Cortex of kidney (tissue), 1 donor: Measurements from ENCODE around the gene E4F1.
A peak's percentile ranks its signal among the peaks of the same experiment; 100 is the strongest.
"Not testable (repeated sequence)": the region's sequence is repeated elsewhere in the genome, so short reads cannot be mapped to it uniquely, and the experiment has no call there.

Source experiments
- DNase-seq: peaks from one replicate; lab custom pipeline; 2025; lab: John Stamatoyannopoulos, UW

The E4F1 gene

DNA sequence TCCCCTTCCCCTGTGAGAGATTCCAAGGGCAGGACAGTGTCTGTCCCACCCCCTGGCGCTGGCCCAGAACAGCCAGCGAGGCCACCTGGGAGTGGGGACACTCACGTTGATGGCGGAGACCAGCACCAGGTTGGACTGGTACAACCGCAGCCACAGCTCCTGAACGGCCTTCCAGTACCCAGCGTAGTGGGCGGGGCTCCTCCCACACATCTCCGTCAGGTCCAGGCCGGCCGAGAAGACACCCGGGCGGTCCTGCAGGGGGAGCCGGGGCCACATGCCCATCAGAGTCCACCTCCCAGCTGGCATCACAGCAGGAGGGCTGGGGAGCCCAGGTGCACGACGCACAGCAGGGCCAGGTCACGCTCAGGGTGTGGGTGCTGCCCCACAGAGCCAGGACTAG lies 20.9 kb downstream of the E4F1 start:
- no peak for DNase-seq

DNA sequence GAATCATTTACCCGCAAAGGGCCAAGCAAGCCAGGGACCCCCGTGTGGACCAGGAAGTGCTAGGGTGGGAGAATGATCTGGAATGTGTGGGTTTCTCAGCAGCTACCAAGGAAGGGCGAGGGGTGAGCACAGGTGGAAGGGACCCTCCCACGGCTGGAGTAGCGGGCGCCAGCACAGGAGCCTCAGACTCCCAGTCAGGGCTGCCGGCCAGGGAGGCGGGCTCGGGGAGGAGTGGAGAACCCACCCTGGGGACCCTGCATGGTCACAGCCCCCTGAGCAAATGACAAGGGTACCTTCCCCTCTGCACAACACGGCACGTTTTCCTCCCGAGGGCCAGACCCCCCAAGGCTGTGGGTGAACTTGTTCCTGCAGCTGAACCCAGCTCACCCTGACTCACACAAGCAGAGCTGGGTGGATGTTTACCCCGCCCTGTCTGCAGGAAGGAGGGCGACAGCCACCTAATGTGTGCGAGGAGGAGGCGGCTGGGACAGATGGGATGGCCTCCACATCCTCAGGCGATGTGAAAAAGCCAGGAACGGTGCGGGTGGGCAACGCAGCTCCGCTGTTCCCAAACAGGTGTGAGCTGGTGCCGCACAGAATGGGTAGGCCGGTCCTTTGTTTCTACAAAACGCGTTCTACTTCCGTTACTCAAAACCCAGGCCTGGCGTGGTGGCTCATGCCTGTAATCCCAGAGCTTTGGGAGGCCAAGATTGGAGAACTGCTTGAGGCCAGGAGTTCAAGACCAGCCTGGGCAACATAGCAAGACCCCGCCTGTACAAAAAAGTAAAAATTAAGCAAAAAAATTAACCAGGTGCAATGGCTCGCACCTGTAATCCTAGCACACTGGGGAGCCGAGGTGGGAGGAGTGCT lies 21.8 kb downstream of the E4F1 start:
- no peak for DNase-seq

DNA sequence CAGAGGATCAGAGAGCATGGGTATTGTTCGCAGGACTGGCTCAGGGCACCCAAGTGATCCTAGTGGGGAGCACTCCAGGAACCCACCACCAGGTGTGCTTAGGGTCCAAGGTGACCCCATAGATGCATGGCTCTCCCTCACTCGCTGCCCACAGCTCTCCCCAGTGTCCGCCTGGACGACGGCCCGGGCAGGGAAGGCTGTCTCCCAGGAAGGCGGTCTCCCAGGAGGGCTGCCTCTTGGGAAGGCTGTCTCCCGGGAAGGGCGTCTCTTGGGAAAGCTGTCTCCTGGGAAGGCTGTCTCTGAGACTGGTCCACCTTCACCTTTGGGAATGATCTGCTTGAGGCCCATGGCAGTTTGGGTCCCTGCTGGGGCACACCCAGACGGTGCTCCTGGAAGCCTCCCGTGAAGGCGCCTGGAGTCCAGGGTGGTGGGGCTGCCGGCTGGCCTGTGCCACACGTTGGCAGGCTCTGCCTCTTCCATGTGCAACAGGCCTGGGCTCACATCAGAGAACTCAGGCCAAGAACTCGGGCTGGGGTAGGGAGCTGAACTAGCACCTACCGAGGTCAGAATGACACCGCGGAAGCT lies 23.0 kb downstream of the E4F1 start:
- no peak for DNase-seq

DNA sequence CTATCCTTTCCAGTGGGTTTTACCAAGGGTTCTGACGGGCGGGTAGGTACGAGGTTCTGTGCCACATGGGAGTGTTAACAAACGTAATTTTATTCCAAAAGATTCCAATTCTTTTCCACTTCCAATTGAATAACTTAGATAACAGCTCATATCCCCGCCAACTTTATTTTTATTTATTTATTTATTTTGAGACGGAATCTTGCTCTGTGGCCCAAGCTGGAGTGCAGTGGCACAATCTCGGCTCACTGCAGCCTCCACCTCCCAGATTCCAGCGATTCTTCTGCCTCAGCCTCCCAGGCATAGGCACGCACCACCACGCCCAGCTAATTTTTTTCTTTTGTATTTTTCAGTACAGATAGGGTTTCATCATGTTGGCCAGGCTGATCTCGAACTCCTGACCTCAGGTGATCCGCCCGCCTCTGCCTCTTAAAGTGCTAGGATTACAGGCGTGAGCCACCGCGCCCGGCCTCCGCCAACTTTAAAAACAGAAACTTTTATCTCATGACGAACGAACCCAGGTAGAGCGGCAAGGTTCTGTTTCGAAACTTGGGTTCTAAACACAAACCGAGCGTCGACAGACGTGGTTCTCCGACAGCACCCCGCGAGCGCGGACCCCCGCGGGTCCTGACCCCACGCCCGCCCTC lies 27.4 kb downstream of the E4F1 start:
- no peak for DNase-seq

DNA sequence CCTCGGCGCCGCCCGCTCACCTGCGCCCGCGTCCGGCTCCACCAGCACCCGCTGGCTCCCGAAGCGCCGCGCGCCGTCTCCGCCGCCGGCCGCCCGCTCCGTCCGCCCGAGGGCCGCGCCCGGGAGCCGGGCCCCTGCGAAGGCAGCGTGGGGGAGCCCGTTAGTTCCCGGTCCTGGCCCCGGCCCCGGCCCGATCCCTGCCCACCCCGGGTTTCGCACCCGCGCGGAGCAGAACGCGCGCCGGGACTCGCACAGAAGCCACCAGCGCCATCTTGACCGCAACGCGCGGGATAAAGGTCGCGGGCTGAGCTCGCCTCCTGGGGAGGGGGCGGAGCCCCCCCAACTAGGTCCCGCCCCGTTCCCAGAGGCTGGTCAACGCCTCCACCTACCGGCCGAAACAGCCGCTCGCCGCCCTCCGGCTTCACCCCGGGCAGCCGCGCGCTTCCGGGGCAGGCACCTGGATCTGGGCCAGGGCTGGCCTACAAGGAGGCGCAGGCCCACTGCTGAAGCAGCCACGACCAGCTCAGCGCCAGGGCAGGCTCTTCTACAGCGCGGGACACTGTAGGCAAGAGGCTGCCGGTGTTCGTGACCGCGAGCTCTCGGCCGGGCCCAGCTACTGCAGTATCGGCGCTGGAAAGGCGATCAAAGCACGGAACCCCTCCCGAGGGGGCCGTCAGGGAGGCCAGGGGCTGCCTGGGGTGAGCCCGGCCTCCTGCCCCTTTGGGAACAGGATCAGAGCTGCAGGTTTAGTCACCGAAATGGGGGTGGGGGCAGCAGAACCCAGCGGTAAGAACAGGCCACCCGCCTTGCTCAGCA lies 28.1 kb downstream of the E4F1 start, which contains the start of gene ECI1:
TSS of gene ECI1 (minus strand) at position 292 of the 816 bp plus-strand sequence. CDS start at position 271, 21 bp downstream.
- peak; percentile 67 for DNase-seq

DNA sequence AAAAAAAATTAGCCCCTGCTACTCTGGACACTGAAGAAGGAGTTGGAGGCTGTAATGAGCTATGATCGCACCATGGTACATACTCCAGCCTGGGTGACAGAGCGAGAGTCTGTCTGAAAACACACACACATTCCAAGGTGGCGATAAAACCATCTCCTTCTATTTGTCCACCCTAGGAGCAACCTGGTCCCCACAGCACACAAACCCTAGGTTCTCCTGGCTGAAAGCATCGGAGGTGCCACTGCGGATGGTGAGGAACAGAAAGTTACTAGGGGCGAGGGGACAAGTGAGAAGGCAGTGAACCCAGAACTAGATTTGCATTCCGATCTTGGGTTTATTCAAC lies 29.4 kb downstream of the E4F1 start:
- no peak for DNase-seq

DNA sequence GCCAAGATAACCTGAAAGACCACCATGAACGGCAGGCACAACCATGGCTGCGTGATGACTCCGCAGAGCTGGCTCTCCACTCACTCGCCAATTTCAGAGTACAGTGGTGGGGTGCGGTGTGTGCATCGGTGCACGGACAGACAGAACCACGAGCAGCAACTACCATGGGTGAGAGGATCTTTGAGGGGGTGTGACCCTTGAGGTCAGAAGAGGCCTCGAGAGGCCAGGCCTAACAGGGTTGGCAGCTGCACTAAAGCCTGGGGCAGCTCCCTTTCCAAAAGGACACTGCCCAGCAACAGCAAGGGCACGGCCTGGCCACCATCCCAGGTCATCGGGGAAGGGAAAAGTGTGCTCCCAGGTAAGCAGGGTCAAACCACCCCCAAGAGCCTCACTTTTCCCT lies 29.9 kb downstream of the E4F1 start:
- no peak for DNase-seq

DNA sequence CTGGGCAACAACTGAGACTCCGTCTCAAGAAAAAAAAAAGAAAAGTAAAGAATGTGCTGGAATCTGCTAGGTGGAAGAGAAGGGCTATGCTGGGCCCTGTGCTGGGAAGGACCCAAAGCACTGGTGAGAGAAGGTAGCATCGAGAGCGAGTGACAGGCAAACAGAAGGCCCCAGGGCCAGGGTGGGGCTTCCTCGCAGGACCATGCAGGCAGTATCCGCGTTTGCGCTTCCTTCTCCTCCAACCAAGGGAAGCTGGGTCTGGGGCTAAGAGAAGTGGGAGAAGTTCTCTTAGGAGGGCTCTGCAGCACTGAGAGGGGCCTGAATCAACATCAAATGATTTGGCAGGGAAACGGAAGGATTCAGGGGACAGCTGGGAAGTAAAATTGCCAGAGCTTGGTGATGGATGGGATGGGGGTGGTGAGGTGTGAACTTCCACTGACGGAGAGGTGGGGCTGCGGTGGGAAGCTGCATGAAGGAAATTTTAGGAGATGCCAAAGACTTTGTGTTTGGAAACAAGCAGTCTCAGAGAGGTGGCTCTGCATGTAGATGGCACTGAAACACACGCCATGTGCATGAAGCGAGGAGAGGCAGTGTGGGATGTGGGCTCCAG lies 33.2 kb downstream of the E4F1 start:
- DNase-seq: no peak

DNA sequence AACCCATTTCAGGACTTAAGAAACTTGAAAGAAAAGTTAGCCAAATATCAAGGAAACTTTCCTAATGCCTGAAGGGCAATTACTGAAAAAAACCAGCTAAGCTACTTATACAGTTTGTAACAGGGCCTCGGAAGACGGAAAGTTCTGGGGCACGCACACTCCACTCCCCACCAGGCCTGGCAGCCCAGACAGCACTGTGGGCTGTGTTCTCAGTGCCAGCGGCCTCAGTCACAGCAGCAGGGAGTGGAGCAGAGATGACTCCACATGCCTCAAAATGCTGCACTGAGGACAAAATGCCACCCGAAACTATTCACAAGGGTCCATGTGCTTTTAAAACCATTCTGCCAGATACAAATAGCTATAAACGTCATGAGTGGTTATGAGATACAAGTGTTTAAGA lies 34.3 kb downstream of the E4F1 start:
- no peak for DNase-seq

DNA sequence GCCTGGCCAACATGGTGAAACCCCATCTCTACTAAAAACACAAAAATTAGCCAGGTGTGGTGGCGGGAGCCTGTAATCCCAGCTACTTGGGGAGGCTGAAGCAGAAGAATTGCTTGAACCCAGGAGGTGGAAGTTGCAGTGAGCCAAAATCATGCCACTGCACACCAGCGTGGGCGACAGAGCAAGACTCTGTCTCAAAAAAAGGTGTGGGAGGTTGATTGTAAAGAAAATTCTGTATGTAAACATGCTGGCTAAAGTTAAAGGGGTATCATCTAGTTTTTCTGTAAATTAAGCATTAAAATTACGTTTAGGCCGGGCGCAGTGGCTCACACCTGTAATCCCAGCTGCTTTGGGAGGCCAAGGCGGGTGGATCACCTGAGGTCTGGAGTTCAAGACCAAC lies 35.1 kb downstream of the E4F1 start:
- not testable (repeated sequence) for DNase-seq

DNA sequence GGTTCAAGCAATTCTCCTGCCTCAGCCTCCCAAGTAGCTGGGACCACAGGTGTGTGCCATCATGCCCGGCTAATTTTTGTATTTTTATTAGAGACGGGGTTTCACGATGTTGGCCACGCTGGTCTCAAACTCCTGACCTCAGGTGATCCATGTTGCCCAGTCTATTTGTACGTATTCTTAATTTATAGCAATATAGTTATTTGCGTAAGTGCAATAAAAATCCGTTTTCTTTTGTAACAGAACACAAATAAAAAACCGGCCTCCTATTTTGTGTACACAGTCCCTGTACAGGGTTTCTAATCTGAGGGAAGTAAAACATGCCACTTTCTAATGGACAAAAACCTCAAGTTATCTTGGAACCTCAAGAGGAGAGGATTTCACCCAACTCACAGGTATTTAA lies 36.9 kb downstream of the E4F1 start:
- DNase-seq: no peak

DNA sequence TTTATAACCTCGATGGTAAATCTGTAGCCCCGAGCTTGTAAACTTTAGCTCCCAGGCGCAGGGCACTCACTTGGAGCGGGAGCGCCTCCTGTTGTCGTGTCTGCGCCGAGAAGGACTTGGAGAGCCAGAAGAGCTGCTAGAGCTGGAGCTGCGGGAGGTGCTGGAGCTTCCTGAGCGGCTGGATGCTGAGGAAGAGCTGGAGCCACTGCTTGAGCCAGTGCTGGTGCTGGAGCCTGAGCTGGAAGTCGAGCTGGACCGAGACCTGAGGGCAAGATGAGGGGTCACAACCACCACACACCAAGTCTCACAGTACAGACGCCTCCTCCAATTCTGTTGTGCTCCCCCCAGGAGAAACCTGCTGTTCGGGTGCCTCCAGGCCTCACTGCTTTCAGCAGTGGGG lies 39.6 kb downstream of the E4F1 start:
- DNase-seq: not testable (repeated sequence)

DNA sequence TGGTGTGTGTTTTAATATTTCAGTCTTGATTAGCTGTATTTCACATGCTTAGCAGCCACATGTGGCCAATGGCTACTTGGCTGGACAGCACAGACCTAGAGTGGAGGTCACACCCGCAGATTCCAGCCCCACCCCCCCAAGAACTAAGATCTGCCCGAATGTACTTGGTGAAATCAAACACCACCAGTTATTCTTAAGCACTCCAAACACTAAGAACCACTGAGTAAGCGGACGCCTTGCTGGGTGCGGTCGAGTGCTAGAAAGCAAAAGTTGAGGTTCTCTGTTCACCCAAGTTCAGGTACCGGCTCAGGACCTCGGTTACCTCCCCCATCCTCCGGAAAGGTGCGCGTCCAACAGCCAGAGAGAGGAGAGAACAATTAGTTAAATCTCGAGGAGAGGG lies 43.5 kb downstream of the E4F1 start:
- not testable (repeated sequence) for DNase-seq

DNA sequence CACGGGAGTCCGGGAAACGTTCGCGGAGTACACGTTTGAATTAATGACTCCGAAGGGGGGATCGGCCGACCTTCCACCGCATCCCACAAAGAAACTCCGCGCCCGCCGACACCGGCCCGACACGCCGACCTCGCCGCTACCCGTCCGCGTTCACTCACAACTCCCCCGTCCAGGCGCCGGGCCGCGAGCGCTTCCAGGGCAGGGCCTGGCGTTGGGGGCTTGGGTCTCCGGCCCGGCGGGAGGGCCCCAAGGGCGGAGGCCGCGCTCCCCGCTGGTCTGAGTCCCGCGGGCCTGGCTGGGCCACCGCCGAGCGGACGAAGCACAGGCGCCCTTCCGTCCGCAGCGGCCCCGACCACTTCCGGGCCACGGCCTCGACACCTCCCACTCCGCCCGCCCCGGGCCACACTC lies 44.1 kb downstream of the E4F1 start:
- not testable (repeated sequence) for DNase-seq

DNA sequence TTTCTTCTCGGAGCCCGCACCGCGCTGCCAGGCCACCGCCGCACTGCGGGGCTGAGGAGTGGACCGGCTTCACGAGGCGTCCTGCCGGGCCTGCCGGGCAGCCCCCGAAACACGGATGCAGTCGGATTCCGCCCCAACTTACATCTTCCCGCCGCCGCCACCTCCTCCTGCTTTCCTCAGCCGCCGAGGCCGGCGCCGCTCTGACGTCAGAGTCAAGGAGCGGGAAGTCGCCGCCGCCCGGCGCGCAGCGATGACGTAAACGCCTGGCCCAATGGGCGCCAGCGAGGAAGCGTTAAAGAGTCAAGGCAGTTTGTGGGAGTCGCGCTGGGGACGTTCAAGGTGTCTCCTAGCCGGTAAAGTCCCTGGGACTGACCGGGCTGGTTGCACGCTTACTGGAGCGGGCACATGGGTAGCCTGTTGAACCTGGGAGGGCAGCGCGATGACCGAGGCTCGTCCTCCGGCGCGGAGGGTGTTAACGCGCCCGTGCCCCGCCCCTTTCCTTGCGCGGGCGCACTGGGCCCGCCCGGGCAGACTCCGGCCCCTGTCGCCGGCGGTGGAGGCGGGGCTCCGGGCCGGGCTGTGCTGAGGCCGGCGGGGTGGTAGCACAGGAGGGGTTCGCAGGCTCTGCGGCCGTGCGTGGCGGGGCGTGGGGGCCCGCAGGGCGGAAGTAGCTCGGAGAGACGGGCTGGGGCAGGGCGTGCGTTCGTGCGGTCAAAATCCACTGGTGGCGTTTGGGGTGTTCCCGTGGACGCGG lies 44.7 kb downstream of the E4F1 start, which contains the start of gene RNPS1:
TSS of gene RNPS1 (minus strand) at position 214 of the 754 bp plus-strand sequence. CDS start 3,483 bp downstream, outside the sequence.
- DNase-seq: no peak

DNA sequence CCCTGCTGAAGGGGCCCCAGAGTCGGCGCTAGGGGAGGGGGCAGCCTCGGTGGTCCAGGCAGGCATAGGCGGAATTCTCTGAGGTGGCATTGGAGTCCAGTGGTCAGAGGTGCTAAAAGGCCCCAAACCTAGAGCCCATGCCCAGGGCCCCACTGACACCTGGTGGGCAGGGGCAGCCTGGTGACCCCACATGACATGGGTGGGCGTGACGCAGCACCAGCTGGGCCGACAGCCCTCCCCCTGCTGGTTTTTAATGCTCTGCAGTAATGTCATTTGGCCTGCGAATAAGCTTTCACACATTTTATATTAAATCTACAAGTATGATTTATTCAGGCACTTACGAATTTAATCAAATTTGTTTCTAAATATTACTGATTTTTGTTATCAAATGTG lies 46.7 kb downstream of the E4F1 start:
- DNase-seq: no peak

DNA sequence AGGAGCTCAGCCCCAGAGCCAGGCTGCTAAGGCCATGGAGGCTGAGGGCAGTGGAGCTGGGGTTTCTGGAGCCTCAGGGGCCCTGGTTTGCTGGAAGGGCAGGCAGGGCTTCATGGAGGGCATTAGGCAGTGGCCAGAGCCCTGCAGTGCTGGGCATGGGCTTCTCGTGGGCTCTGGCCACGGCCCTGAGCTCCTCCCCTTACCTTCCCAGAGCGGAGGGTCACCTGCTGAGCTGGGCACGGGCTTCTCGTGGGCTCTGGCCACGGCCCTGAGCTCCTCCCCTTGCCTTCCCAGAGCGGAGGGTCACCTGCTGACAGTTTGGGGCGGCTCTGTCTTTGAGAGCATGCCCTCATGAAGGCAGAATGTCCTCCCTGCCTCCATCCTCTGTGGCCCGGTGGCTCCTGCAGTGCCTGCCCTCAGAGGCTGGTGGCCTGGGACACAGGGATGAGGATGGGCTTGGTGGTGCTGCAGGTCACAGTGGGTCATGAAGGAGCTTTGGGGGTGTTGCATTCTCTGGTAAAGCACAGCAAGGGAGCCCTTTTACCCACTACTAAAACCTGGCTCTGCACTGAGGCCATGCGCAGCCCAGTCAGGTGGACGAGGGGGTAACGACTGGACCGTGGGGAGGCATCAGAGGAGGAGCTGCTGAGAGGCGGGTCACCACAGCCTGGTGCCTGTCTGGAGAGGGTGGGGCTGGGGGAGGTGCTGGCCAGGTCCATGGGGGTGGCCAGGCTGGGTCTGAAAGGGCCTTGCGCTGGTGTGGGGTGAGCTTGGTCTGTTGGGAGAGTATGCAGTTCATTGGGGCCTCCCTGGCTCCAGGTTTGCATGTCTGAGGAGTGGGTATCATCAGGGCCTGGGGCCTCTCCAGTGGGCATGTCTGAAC lies 47.4 kb downstream of the E4F1 start:
- no peak for DNase-seq

DNA sequence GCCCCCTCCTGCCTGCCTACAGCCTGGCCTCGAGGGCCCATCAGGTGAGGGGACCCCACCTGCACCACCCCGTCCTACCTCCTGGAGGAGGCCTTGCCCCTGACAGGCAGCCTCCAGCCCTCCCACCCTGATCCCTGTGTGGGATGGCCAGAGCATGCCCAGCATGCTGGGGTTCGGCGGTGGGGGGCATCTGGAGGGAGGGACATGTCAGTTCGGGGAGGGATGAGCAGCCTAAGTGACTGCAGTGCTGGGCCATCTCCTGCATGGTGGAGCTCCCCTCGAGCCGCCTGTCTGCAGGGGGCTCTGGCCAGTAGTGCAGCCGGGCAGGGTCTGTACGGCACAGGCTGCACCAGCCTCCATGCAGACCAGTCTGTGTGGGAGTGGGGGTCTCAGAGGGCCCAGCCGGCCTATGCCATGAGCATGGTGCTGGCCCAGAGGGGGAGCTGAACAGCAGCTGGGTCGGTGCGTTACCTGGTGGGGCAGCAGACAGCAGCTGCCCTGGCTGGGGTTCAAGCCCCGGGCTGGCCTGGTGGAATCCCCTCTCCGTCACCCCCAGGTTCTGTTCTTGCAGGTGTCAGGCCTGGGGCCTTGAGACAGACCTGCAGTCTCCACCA lies 48.6 kb downstream of the E4F1 start:
- no peak for DNase-seq

DNA sequence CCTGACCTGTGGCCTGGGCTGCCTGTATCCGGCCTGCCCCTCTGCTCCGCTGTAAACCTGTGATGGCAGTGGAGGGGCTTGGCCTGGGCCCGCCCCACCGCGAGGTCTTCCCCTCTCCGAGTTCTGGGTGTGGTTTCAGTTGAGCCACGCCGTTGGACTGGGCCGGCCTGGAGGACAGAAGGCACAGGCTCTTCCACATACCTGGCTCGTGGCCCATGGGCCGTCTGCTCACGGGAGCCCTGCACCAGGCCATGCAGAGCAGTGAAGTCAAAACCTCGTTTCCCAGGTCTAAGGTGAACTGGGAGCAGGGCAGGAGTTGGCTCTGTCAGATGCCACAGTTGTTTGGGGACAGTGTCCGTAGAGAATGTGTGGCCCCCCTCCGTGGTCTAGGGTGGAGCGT lies 50.1 kb downstream of the E4F1 start:
- no peak for DNase-seq

DNA sequence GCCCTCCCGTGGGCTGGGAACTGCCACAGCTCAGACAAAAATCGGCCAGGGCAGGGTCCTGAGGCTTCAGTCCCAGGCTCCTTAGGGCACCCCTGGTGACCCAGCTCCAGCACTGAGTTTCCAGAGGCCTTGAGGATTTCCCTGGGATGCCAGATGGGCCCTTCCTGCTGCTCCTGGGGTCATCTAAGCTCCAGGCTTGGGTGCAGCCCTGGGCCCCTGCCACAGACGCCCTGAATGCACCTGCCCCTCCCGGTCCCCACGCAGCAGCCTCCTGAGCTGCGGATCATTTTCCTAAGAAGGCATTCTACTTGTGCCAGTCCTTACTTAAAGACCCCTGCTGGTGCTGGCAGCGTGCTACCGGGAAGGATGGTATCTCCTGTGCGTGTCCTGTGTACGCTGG lies 50.5 kb downstream of the E4F1 start:
- DNase-seq: no peak
